LoVo (cell line): ENCODE measurements around the gene SLC13A5.
"Not testable (repeated sequence)": the region's sequence is repeated elsewhere in the genome, so short reads cannot be mapped to it uniquely, and the experiment has no call there.

Experiments
- DNase-seq: peaks from one replicate; pipeline ENCODE4 v3.0.0-alpha.2; 2016; ENCODE audit warnings: low spot score

SLC13A5 gene

GRCh38 chr17:6713130-6713917 lies at the start of gene SLC13A5:
SLC13A5 (minus strand) TSS chr17:6713369; CDS start chr17:6713333, 36 bp downstream.
- DNase-seq = no peak

GRCh38 chr17:6761779-6762178 lies 48.6 kb upstream of the SLC13A5 start:
- no peak for DNase-seq

GRCh38 chr17:6757747-6758146 lies 44.6 kb upstream of the SLC13A5 start:
- DNase-seq = no peak

- no peak for DNase-seq
Observed at GRCh38 chr17:6756425-6757031, 43.4 kb upstream of the SLC13A5 start.

GRCh38 chr17:6755731-6756184 lies 42.6 kb upstream of the SLC13A5 start, which contains the start of gene XAF1:
XAF1 (plus strand) TSS chr17:6756046; CDS start chr17:6756079, 33 bp downstream.
- peak; percentile 24 for DNase-seq

GRCh38 chr17:6755281-6755680 lies 42.1 kb upstream of the SLC13A5 start:
- DNase-seq = peak; percentile 5

- no peak for DNase-seq
Observed at GRCh38 chr17:6753546-6753945, 40.4 kb upstream of the SLC13A5 start.

GRCh38 chr17:6753006-6753445 lies 39.9 kb upstream of the SLC13A5 start:
- peak; percentile 42 for DNase-seq

GRCh38 chr17:6752068-6752909 lies 39.1 kb upstream of the SLC13A5 start:
- peak; percentile 55 for DNase-seq

- no peak for DNase-seq
Observed at GRCh38 chr17:6749519-6749918, 36.4 kb upstream of the SLC13A5 start.

- no peak for DNase-seq
Observed at GRCh38 chr17:6748617-6749016, 35.4 kb upstream of the SLC13A5 start.

GRCh38 chr17:6746665-6747064 lies 33.5 kb upstream of the SLC13A5 start:
- DNase-seq = not testable (repeated sequence)

- no peak for DNase-seq
Observed at GRCh38 chr17:6729531-6729930, 16.4 kb upstream of the SLC13A5 start.

GRCh38 chr17:6724009-6724408 lies 10.8 kb upstream of the SLC13A5 start:
- no peak for DNase-seq

GRCh38 chr17:6721744-6722143 lies 8.6 kb upstream of the SLC13A5 start:
- DNase-seq = no peak

- DNase-seq = no peak
Observed at GRCh38 chr17:6716736-6717135, 3.6 kb upstream of the SLC13A5 start.

- no peak for DNase-seq
Observed at GRCh38 chr17:6714315-6714874, 1.2 kb upstream of the SLC13A5 start.

- no peak for DNase-seq
Observed at GRCh38 chr17:6713918-6714271, 726 bp upstream of the SLC13A5 start.

- no peak for DNase-seq
Observed at GRCh38 chr17:6712854-6713129, 377 bp downstream of the SLC13A5 start.

- no peak for DNase-seq
Observed at GRCh38 chr17:6712058-6712853, 913 bp downstream of the SLC13A5 start.

GRCh38 chr17:6711681-6712057 lies 1.5 kb downstream of the SLC13A5 start:
- no peak for DNase-seq
